Measurements from ENCODE around the gene AP5S1. TPM values are rescaled to one million over a fixed set of nuclear protein-coding genes. Genes with fewer than 3 reads are reported as not detected.

AP5S1 gene
- total and polyA plus RNA-seq, 2 of the 13 experiments (the other 11 are each of a cell fraction or from before 2014, with no cell fraction given), result 7.9 to 23.2 TPM

DNA sequence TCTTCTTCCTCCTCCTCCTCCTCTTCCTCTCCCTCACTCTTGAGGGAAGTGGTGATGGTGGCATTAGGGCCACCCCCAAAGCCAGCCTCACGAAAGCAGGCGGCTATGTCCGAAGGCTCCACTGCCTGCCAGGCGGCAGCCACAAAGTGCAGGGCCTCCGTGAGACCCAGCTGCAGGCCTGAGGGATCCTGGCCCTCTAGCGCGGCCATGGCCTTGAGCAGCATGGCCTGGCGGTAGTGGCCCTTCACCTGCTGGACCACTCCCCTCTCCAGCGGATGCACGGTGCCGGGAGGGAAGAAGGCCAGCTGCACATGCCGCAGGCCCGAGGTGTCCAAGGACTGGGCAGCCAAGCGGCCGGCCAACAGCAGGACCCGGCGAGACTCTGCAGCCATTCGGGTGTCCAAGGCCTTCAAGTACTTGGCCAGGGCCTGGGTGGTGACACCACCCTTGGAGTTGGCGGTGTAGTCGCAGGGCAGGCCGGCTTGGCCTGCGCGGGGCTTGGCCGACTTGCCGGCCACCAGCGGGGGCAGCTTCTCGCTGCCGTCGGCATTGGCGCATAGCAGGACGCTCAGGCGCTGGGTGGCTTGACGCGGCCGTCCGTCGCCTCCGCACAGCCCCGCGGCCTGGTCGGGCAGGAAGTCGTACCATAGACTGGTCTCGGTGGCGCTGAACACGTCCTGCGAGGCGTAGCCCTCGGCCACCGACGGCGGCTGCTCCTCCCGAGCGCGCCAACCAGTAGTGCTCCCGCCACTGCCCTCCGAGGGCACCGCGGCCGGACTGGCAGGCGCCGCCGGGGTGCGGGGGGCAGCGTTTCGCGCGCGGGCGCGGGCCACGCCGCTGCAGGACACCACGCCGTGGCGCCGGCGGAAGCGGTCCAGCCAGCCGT lies 34.9 kb upstream of the AP5S1 start (continued):
- TF ChIP-seq, protein P1, sequence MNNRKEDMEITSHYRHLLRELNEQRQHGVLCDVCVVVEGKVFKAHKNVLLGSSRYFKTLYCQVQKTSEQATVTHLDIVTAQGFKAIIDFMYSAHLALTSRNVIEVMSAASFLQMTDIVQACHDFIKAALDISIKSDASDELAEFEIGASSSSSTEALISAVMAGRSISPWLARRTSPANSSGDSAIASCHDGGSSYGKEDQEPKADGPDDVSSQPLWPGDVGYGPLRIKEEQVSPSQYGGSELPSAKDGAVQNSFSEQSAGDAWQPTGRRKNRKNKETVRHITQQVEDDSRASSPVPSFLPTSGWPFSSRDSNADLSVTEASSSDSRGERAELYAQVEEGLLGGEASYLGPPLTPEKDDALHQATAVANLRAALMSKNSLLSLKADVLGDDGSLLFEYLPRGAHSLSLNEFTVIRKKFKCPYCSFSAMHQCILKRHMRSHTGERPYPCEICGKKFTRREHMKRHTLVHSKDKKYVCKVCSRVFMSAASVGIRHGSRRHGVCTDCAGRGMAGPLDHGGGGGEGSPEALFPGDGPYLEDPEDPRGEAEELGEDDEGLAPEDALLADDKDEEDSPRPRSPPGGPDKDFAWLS (CRISPR knock-in tag; IDR thresholded peaks at IDR 0.05; ENCODE audit: borderline replicate concordance), result no peak
- TF ChIP-seq HNF4A (CRISPR knock-in tag; IDR thresholded peaks at IDR 0.05) (peak; percentile 29; the same call in 1 of the 2 replicates), ISX (CRISPR knock-in tag; conservative IDR thresholded peaks at IDR 0.05) (no peak), SCMH1 (CRISPR knock-in tag; IDR thresholded peaks at IDR 0.05; ENCODE audit: borderline replicate concordance) (no peak), ATF1 (CRISPR knock-in tag; IDR thresholded peaks at IDR 0.05) (no peak), NKX3-1 (CRISPR knock-in tag; IDR thresholded peaks at IDR 0.05) (no peak), TGIF2 (CRISPR knock-in tag; IDR thresholded peaks at IDR 0.05) (no peak), MXD4 (CRISPR knock-in tag; IDR thresholded peaks at IDR 0.05) (no peak), ZNF547 (CRISPR knock-in tag; IDR thresholded peaks at IDR 0.05) (0 out of 2 replicates have a peak, but pooled peaks have one; percentile 45), PCBP1 (IDR thresholded peaks at IDR 0.05; ENCODE audit: borderline replicate concordance, low read depth, low read length) (no peak), NR2C2 (CRISPR knock-in tag; IDR thresholded peaks at IDR 0.05; ENCODE audit: borderline replicate concordance) (0 out of 2 replicates have a peak, but pooled peaks have one; percentile 16), ZNF709 (CRISPR knock-in tag; IDR thresholded peaks at IDR 0.05) (peak; percentile 77; the same call in 1 of the 2 replicates), IKZF1 (IDR thresholded peaks at IDR 0.05) (no peak), PHF8 (CRISPR knock-in tag; IDR thresholded peaks at IDR 0.05) (no peak), ZNF766 (CRISPR knock-in tag; IDR thresholded peaks at IDR 0.05; ENCODE audit: borderline replicate concordance) (no peak), SP2 (CRISPR knock-in tag; IDR thresholded peaks at IDR 0.05) (no peak), FOXC1 (CRISPR knock-in tag; IDR thresholded peaks at IDR 0.05; ENCODE audit: borderline replicate concordance) (no peak), ZNF713 (CRISPR knock-in tag; IDR thresholded peaks at IDR 0.05) (no peak)
- TF ChIP-seq, protein P2, sequence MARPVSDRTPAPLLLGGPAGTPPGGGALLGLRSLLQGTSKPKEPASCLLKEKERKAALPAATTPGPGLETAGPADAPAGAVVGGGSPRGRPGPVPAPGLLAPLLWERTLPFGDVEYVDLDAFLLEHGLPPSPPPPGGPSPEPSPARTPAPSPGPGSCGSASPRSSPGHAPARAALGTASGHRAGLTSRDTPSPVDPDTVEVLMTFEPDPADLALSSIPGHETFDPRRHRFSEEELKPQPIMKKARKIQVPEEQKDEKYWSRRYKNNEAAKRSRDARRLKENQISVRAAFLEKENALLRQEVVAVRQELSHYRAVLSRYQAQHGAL (CRISPR knock-in tag; IDR thresholded peaks at IDR 0.05; ENCODE audit: not compliant biosample characterization), result no peak
- TF ChIP-seq, protein P3, sequence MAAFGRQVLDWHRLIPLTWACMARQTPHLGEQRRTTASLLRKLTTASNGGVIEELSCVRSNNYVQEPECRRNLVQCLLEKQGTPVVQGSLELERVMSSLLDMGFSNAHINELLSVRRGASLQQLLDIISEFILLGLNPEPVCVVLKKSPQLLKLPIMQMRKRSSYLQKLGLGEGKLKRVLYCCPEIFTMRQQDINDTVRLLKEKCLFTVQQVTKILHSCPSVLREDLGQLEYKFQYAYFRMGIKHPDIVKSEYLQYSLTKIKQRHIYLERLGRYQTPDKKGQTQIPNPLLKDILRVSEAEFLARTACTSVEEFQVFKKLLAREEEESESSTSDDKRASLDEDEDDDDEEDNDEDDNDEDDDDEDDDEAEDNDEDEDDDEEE (CRISPR knock-in tag; IDR thresholded peaks at IDR 0.05), result no peak
- TF ChIP-seq, protein P4, sequence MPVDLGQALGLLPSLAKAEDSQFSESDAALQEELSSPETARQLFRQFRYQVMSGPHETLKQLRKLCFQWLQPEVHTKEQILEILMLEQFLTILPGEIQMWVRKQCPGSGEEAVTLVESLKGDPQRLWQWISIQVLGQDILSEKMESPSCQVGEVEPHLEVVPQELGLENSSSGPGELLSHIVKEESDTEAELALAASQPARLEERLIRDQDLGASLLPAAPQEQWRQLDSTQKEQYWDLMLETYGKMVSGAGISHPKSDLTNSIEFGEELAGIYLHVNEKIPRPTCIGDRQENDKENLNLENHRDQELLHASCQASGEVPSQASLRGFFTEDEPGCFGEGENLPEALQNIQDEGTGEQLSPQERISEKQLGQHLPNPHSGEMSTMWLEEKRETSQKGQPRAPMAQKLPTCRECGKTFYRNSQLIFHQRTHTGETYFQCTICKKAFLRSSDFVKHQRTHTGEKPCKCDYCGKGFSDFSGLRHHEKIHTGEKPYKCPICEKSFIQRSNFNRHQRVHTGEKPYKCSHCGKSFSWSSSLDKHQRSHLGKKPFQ (CRISPR knock-in tag; IDR thresholded peaks at IDR 0.05; ENCODE audit: insufficient replicate concordance), result no peak

Data from HepG2 (cell line).